ENCODE data around the gene GLCE. TPM values are rescaled to one million over a fixed set of nuclear protein-coding genes. Genes with fewer than 3 reads are reported as not detected.

Gene GLCE
- total and polyA plus RNA-seq, 10 donors, result 2.8 to 13.3 (median 8.9) TPM

DNA sequence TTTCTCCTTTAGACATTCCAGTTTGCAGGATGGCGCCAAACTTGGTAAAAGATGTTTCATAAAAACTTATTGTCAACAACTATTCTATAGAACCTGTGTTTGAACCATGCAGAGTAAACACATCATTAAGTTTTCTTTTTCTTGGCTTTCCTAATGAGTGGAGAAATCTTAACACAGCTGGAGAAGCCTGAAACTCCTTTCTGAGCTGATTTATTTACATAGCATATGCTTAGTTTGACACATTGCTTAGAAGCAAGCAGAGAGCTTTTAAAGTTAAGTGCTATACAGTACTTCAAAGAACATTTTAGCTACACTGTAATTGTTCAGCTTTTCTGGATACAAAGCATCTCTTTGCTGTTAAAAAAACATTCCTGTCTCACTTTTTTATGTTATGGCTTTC is 77.3 kb downstream of the GLCE start:
- Histone ChIP-seq H3K27me3 (replicated peaks in 1 of 7) (no peaks in the 10 kb centered on the region), H3K4me1 (no peaks in the 10 kb centered on the region), H3K9me3 (peaks cover 0 to 5% (median 0%) of the 10 kb centered on the region in 8 donors), H3K27ac (no peak overlapping the region), H3K4me3 (no peak overlapping the region), H3K36me3 (no peaks in the 10 kb centered on the region)
- no peak for DNase-seq
- intact Hi-C loops (cut with DNase I; ENCODE audit: low total_unique reads), result no loop called here
- TF ChIP-seq POLR2A (IDR thresholded peaks at IDR 0.05), result no peak
- TF ChIP-seq CTCF (IDR thresholded peaks at IDR 0.05 in 8 of 11, conservative IDR thresholded peaks at IDR 0.05 in 3 of 11), result no peak
- no peak for TF ChIP-seq POLR2AphosphoS5 (IDR thresholded peaks at IDR 0.05)
- 97 to 100% (median 98%) methylated on average over 1 of the region's 1 CpG for WGBS, 5 donors

DNA sequence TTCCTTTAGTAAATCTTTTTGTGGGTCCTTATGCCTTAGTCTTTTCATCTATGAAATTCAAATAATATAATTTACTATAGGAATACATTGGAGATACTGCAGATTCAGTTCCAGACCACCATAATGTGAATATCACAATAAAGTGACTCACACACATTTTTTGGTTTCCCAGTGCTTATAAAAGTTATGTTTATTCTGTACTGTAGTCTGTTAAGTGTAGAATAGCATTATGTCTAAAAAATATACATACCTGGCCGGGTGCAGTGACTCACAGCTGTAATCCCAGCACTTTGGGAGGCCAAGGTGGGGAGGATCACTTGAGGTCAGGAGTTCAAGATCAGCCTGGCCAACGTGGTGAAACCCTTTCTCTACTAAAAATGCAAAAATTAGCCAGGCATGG is 84.4 kb downstream of the GLCE start:
- TF ChIP-seq CTCF (IDR thresholded peaks at IDR 0.05 in 8 of 11, conservative IDR thresholded peaks at IDR 0.05 in 3 of 11), result no peak
- no peak for TF ChIP-seq POLR2AphosphoS5 (IDR thresholded peaks at IDR 0.05)
- no peak for TF ChIP-seq POLR2A (IDR thresholded peaks at IDR 0.05)
- 19 to 77% (median 40%) methylated on average over 2 of the region's 2 CpGs for WGBS, 5 donors
- no peaks in the 10 kb centered on the region for H3K27me3 ChIP-seq (replicated peaks in 1 of 7)
- no peaks in the 10 kb centered on the region for H3K4me1 ChIP-seq
- H3K27ac ChIP-seq, result no peak overlapping the region
- DNase-seq, result no peak
- intact Hi-C loops (cut with DNase I; ENCODE audit: low total_unique reads), result no loop called here
- no peaks in the 10 kb centered on the region for H3K9me3 ChIP-seq
- no peaks in the 10 kb centered on the region for H3K36me3 ChIP-seq
- H3K4me3 ChIP-seq, result no peak overlapping the region

- peaks cover 0 to 8% (median 0%) of the 10 kb centered on the region in 6 donors for H3K36me3 ChIP-seq
- no peaks in the 10 kb centered on the region for H3K4me1 ChIP-seq
- H3K27ac ChIP-seq, result no peak overlapping the region
- TF ChIP-seq POLR2A (IDR thresholded peaks at IDR 0.05) (no peak), CTCF (IDR thresholded peaks at IDR 0.05 in 8 of 11, conservative IDR thresholded peaks at IDR 0.05 in 3 of 11) (no peak), POLR2AphosphoS5 (IDR thresholded peaks at IDR 0.05) (no peak)
- H3K4me3 ChIP-seq, result no peak overlapping the region
- intact Hi-C loops (cut with DNase I; ENCODE audit: low total_unique reads), result no loop called here
- H3K27me3 ChIP-seq (replicated peaks in 1 of 7), result no peaks in the 10 kb centered on the region
- no peak for DNase-seq
- H3K9me3 ChIP-seq, result no peaks in the 10 kb centered on the region
- 80 to 92% (median 86%) methylated on average over 3 of the region's 3 CpGs for WGBS, 5 donors
Measured at GRCh38 chr15:69253156-69253555, 92.7 kb downstream of the GLCE start.

- Histone ChIP-seq H3K9me3 (no peaks in the 10 kb centered on the region), H3K27ac (no peak overlapping the region), H3K4me1 (peaks cover 0 to 7% (median 0%) of the 10 kb centered on the region in 6 donors), H3K27me3 (replicated peaks in 1 of 7) (no peaks in the 10 kb centered on the region), H3K36me3 (peaks cover 0 to 26% (median 1%) of the 10 kb centered on the region in 6 donors), H3K4me3 (no peak overlapping the region)
- TF ChIP-seq POLR2A (IDR thresholded peaks at IDR 0.05), result no peak
- TF ChIP-seq CTCF (IDR thresholded peaks at IDR 0.05 in 8 of 11, conservative IDR thresholded peaks at IDR 0.05 in 3 of 11), result peak in 8 of 11 experiments; percentile 10 to 51 (median 36)
- no peak for TF ChIP-seq POLR2AphosphoS5 (IDR thresholded peaks at IDR 0.05)
- intact Hi-C loops (cut with DNase I; ENCODE audit: low total_unique reads), result no loop called here
- WGBS, 5 donors, result 36 to 55% (median 47%) methylated on average over 5 of the region's 5 CpGs
- no peak for DNase-seq
Measured at GRCh38 chr15:69265347-69265955, 105.0 kb downstream of the GLCE start.
